Endothelial cell (in vitro differentiated cells): ENCODE results near the gene RAD17. TPM values are rescaled to one million over a fixed set of nuclear protein-coding genes. Genes with fewer than 3 reads are reported as not detected.
"Not testable (repeated sequence)": the region's sequence is repeated elsewhere in the genome, so short reads cannot be mapped to it uniquely, and the experiment has no call there.

Source experiments
- DNase-seq: peaks from one replicate; pipeline ENCODE4 v3.0.0; 2021; ENCODE audit warnings: low spot score
- H3K27ac Mint-ChIP-seq: one replicate; pipeline ENCODE4 v1.8.0; 2021; ENCODE audit warnings: mixed read lengths, inconsistent platforms; ENCODE audit not compliant: unreplicated experiment
- H3K27me3 Mint-ChIP-seq: one replicate; pipeline ENCODE4 v1.8.0; 2021; ENCODE audit warnings: mild to moderate bottlenecking, moderate library complexity, mixed read lengths, inconsistent platforms; ENCODE audit not compliant: unreplicated experiment
- H3K36me3 Mint-ChIP-seq: one replicate; pipeline ENCODE4 v1.8.0; 2021; ENCODE audit warnings: mild to moderate bottlenecking, low read depth, mixed read lengths, inconsistent platforms; ENCODE audit not compliant: unreplicated experiment
- H3K4me1 Mint-ChIP-seq: one replicate; pipeline ENCODE4 v1.8.0; 2021; ENCODE audit warnings: mild to moderate bottlenecking, mixed read lengths, inconsistent platforms; ENCODE audit not compliant: unreplicated experiment
- H3K4me3 Mint-ChIP-seq: one replicate; pipeline ENCODE4 v1.8.0; 2021; ENCODE audit warnings: mild to moderate bottlenecking, mixed read lengths, inconsistent platforms; ENCODE audit not compliant: unreplicated experiment
- H3K9me3 Mint-ChIP-seq: one replicate; pipeline ENCODE4 v1.8.0; 2021; ENCODE audit warnings: mixed read lengths, inconsistent platforms; ENCODE audit not compliant: unreplicated experiment
- CTCF ChIP-seq: fragments of 200-600 bp; sonication (generic); IDR thresholded peaks from one replicate; pipeline ENCODE4 v1.5.0; 2021; ENCODE audit warnings: antibody characterized with exemption; ENCODE audit not compliant: unreplicated experiment
- total RNA-seq: library from RNA; stranded (reverse); fragmentation: NEBNext Ultra II Directional; extraction: Animal tissue kit (Norgen Biotek cat#: 25700); gene quantifications from one replicate; pipeline ENCODE4 v1.2.1, GENCODE V29; 2021; ENCODE audit not compliant: unreplicated experiment

RAD17 gene
- total RNA-seq, 1 donor from 2014 or later = 23.3 TPM

- DNase-seq = no peak
- Mint-ChIP-seq H3K36me3 (no peaks in the 10 kb centered on the region), H3K4me3 (no peak overlapping the region), H3K27ac (no peak overlapping the region), H3K4me1 (peaks cover 4% of the 10 kb centered on the region), H3K27me3 (peaks cover 3% of the 10 kb centered on the region), H3K9me3 (no peaks in the 10 kb centered on the region)
- TF ChIP-seq CTCF = no peak
Observed at GRCh38 chr5:69449511-69449910, 79.9 kb downstream of the RAD17 start.

- no peak for DNase-seq
- Mint-ChIP-seq H3K4me1 (peaks cover 4% of the 10 kb centered on the region), H3K27me3 (peaks cover 3% of the 10 kb centered on the region), H3K36me3 (no peaks in the 10 kb centered on the region), H3K27ac (no peak overlapping the region), H3K9me3 (no peaks in the 10 kb centered on the region), H3K4me3 (no peak overlapping the region)
- TF ChIP-seq CTCF = no peak
Observed at GRCh38 chr5:69450116-69450515, 80.5 kb downstream of the RAD17 start.

GRCh38 chr5:69450527-69450926, 80.9 kb downstream of the RAD17 start:
- H3K27me3 Mint-ChIP-seq, H3K36me3 Mint-ChIP-seq, H3K9me3 Mint-ChIP-seq, H3K4me1 Mint-ChIP-seq, H3K4me3 Mint-ChIP-seq, H3K27ac Mint-ChIP-seq, DNase-seq: not testable (repeated sequence)

- H3K27ac Mint-ChIP-seq = no peak overlapping the region
- no peak for TF ChIP-seq CTCF
- H3K4me3 Mint-ChIP-seq = no peak overlapping the region
- H3K4me1 Mint-ChIP-seq = peaks cover 4% of the 10 kb centered on the region
- H3K36me3 Mint-ChIP-seq = no peaks in the 10 kb centered on the region
- no peaks in the 10 kb centered on the region for H3K9me3 Mint-ChIP-seq
- DNase-seq = no peak
- peaks cover 2% of the 10 kb centered on the region for H3K27me3 Mint-ChIP-seq
Observed at GRCh38 chr5:69451941-69452647, 82.5 kb downstream of the RAD17 start.

GRCh38 chr5:69453487-69453886, 83.9 kb downstream of the RAD17 start:
- H3K4me3 Mint-ChIP-seq, H3K27ac Mint-ChIP-seq, DNase-seq, H3K9me3 Mint-ChIP-seq, H3K36me3 Mint-ChIP-seq, H3K27me3 Mint-ChIP-seq, H3K4me1 Mint-ChIP-seq: not testable (repeated sequence)

- H3K4me1 Mint-ChIP-seq = peaks cover 4% of the 10 kb centered on the region
- no peak overlapping the region for H3K27ac Mint-ChIP-seq
- H3K27me3 Mint-ChIP-seq = peaks cover 2% of the 10 kb centered on the region
- no peak overlapping the region for H3K4me3 Mint-ChIP-seq
- DNase-seq = no peak
- H3K9me3 Mint-ChIP-seq = no peaks in the 10 kb centered on the region
- no peaks in the 10 kb centered on the region for H3K36me3 Mint-ChIP-seq
- no peak for TF ChIP-seq CTCF
Observed at GRCh38 chr5:69454460-69455249, 85.0 kb downstream of the RAD17 start.

- H3K4me1 Mint-ChIP-seq, H3K9me3 Mint-ChIP-seq, H3K4me3 Mint-ChIP-seq, H3K36me3 Mint-ChIP-seq, DNase-seq, H3K27me3 Mint-ChIP-seq, H3K27ac Mint-ChIP-seq: not testable (repeated sequence)
Observed at GRCh38 chr5:69455428-69455988, 85.9 kb downstream of the RAD17 start.
